Right lobe of liver (tissue), 6 donors: Measurements from ENCODE around the gene NETO2. TPM values are rescaled to one million over a fixed set of nuclear protein-coding genes. Genes with fewer than 3 reads are reported as not detected.

Source experiments
- ATAC-seq, 4 donors: fragments of 200-7000 bp; cut with Tn5 transposase; one replicate each; pipeline ENCODE4 v1.9.1; 2020; ENCODE audit warnings: mild to moderate bottlenecking in 4 of 4, moderate library complexity in 4 of 4
- DNase-seq, 3 donors: peaks; one replicate each; pipeline ENCODE4 v3.0.0-alpha.2; 2020
- H3K27ac ChIP-seq, 3 donors: fragments of 200-600 bp; one replicate each; pipeline ENCODE4 v1.8.0; 2022
- H3K27me3 ChIP-seq, 2 donors: fragments of 200-600 bp; one replicate each; pipeline ENCODE4 v1.8.0; 2022
- H3K36me3 ChIP-seq, 4 donors: fragments of 200-600 bp; sonication (generic) in 1 of 4; one replicate each; pipeline versions ENCODE4 v1.5.1 to v1.8.0; 2017 to 2022; ENCODE audit warnings: control low read depth in 1 of 4
- H3K4me1 ChIP-seq, 4 donors: fragments of 200-600 bp; sonication (generic) in 1 of 4; one replicate each; pipeline versions ENCODE4 v1.5.1 to v1.8.0; 2017 to 2022; ENCODE audit warnings: control low read depth in 1 of 4
- H3K4me3 ChIP-seq, 3 donors: fragments of 200-600 bp; one replicate each; pipeline ENCODE4 v1.8.0; 2022
- H3K9me3 ChIP-seq, 4 donors: fragments of 200-600 bp; sonication (generic) in 1 of 4; one replicate each; pipeline versions ENCODE4 v1.5.1 to v1.8.0; 2017 to 2022; ENCODE audit warnings: control low read depth in 1 of 4
- CTCF ChIP-seq, 4 donors: fragments of 200-600 bp in 3 of 4; fragments of 450-650 bp in 1 of 4; IDR thresholded peaks; one replicate each; pipeline versions ENCODE4 v1.5.1 to v1.8.0; 2016 to 2022; ENCODE audit warnings: antibody characterized with exemption in 4 of 4, mild to moderate bottlenecking in 2 of 4
- POLR2A ChIP-seq: fragments of 450-650 bp; IDR thresholded peaks from one replicate; pipeline ENCODE4 v1.6.1; 2017; ENCODE audit warnings: antibody characterized with exemption, mild to moderate bottlenecking
- WGBS: methylation state at CpG from one replicate; pipeline ENCODE4 v1.1.6; 2018; ENCODE audit warnings: low coverage, low lambda C conversion rate; ENCODE audit not compliant: insufficient coverage; ENCODE audit errors: missing lambda C conversion rate; 5-methylcytosine and 5-hydroxymethylcytosine counted together
- intact Hi-C, 2 donors: fragments of 100-400 bp; cut with DNase I; formaldehyde crosslinking; loops; one replicate each; pipeline versions ENCODE4 v1.11.2 to v1.14.1; 2022
- total RNA-seq, 6 experiments: library from RNA; depleted of rRNA in 2 of 6; stranded (reverse); fragments of >200 nt in 2 of 6; fragmentation: NEBNext Ultra II Directional in 3 of 6; extraction: Animal tissue kit (Norgen Biotek cat#: 25700) in 3 of 6; gene quantifications; one replicate each; pipeline versions ENCODE4 v1.1.0 to v1.2.4, GENCODE V29; 2016 to 2023
- donor health status: DM: no; HTN: yes; CAD: no.
- donor health status: DM: no; HTN: no; CAD: no.
- donor health status: DM: no; HTN: no; CAD: no.
- donor health status: DM: no; HTN: yes; CAD: no.
- donor health status: DM: no; HTN: yes; CAD: no.

Gene NETO2
- total RNA-seq, 6 experiments from 2014 or later, result 0.29 to 1.6 (median 0.66) TPM

- WGBS, result 66% methylated on average over 5 of the region's 5 CpGs
- Histone ChIP-seq H3K4me3 (no peak overlapping the region), H3K27ac (no peak overlapping the region), H3K27me3 (no peaks in the 10 kb centered on the region), H3K9me3 (no peaks in the 10 kb centered on the region), H3K36me3 (no peaks in the 10 kb centered on the region), H3K4me1 (no peaks in the 10 kb centered on the region)
- TF ChIP-seq POLR2A (no peak), CTCF (IDR thresholded peaks at IDR 0.05) (no peak)
- DNase-seq (no peak), ATAC-seq (no peak)
- intact Hi-C loops, result no loop called here
Observed at GRCh38 chr16:47079860-47080259, 63.9 kb downstream of the NETO2 start.

- Histone ChIP-seq H3K27ac (no peak overlapping the region), H3K27me3 (no peaks in the 10 kb centered on the region), H3K4me3 (no peak overlapping the region), H3K4me1 (no peaks in the 10 kb centered on the region), H3K9me3 (no peaks in the 10 kb centered on the region), H3K36me3 (no peaks in the 10 kb centered on the region)
- no peak for DNase-seq
- 41% methylated on average over 6 of the region's 6 CpGs for WGBS
- intact Hi-C loops, result no loop called here
- TF ChIP-seq CTCF (IDR thresholded peaks at IDR 0.05) (no peak), POLR2A (no peak)
- ATAC-seq, result no peak
Observed at GRCh38 chr16:47073223-47074155, 70.3 kb downstream of the NETO2 start.

GRCh38 chr16:47072158-47072557 lies 71.6 kb downstream of the NETO2 start:
- no peak for ATAC-seq
- 74% methylated on average over 2 of the region's 2 CpGs for WGBS

GRCh38 chr16:47069841-47070584 lies 73.7 kb downstream of the NETO2 start:
- DNase-seq, result no peak
- no peak for TF ChIP-seq POLR2A
- TF ChIP-seq CTCF (IDR thresholded peaks at IDR 0.05), result no peak
- no peak overlapping the region for H3K4me3 ChIP-seq
- H3K27me3 ChIP-seq, result no peaks in the 10 kb centered on the region
- H3K27ac ChIP-seq, result no peak overlapping the region
- 91% methylated on average over 10 of the region's 11 CpGs for WGBS
- H3K9me3 ChIP-seq, result no peaks in the 10 kb centered on the region
- no peak for ATAC-seq
- intact Hi-C loops, result no loop called here
- H3K4me1 ChIP-seq, result no peaks in the 10 kb centered on the region
- no peaks in the 10 kb centered on the region for H3K36me3 ChIP-seq

More at GRCh38 chr16:47072158-47072557, 71.6 kb downstream of the NETO2 start:
- TF ChIP-seq CTCF (IDR thresholded peaks at IDR 0.05), result no peak
- TF ChIP-seq POLR2A, result no peak
- DNase-seq, result no peak
- H3K4me1 ChIP-seq, result no peaks in the 10 kb centered on the region
- H3K9me3 ChIP-seq, result no peaks in the 10 kb centered on the region
- intact Hi-C loops, result no loop called here
- H3K36me3 ChIP-seq, result no peaks in the 10 kb centered on the region
- no peak overlapping the region for H3K4me3 ChIP-seq
- H3K27me3 ChIP-seq, result no peaks in the 10 kb centered on the region
- no peak overlapping the region for H3K27ac ChIP-seq
